ENCODE results near the gene DSCAM. TPM values are rescaled to one million over a fixed set of nuclear protein-coding genes. Genes with fewer than 3 reads are reported as not detected.

Gene DSCAM
- total RNA-seq, 4 donors from 2014 or later = 0.07 TPM; not detected in 3

- Histone ChIP-seq H3K9me3 (no peaks in the 10 kb centered on the region), H3K27me3 (no peaks in the 10 kb centered on the region), H3K27ac (no peak overlapping the region), H3K4me3 (no peak overlapping the region), H3K4me1 (no peaks in the 10 kb centered on the region), H3K36me3 (no peaks in the 10 kb centered on the region)
- TF ChIP-seq POLR2A (IDR thresholded peaks at IDR 0.05) (no peak), CTCF (IDR thresholded peaks at IDR 0.05) (no peak)
- no peak for DNase-seq
- intact Hi-C loops (cut with DNase I; ENCODE audit: low total_unique reads) = no loop called here
Observed at GRCh38 chr21:40191616-40192015, 655.3 kb downstream of the DSCAM start.

- no peak overlapping the region for H3K27ac ChIP-seq
- no peaks in the 10 kb centered on the region for H3K36me3 ChIP-seq
- no peak for TF ChIP-seq POLR2A (IDR thresholded peaks at IDR 0.05)
- no peak for TF ChIP-seq CTCF (IDR thresholded peaks at IDR 0.05)
- intact Hi-C loops (cut with DNase I; ENCODE audit: low total_unique reads) = no loop called here
- no peak for DNase-seq
- no peaks in the 10 kb centered on the region for H3K27me3 ChIP-seq
- H3K4me3 ChIP-seq = no peak overlapping the region
- no peaks in the 10 kb centered on the region for H3K9me3 ChIP-seq
- no peaks in the 10 kb centered on the region for H3K4me1 ChIP-seq
Observed at GRCh38 chr21:40191196-40191595, 655.8 kb downstream of the DSCAM start.

GRCh38 chr21:40187946-40188654, 658.9 kb downstream of the DSCAM start:
- TF ChIP-seq CTCF (IDR thresholded peaks at IDR 0.05) (no peak), POLR2A (IDR thresholded peaks at IDR 0.05) (no peak)
- intact Hi-C loops (cut with DNase I; ENCODE audit: low total_unique reads) = no loop called here
- no peaks in the 10 kb centered on the region for H3K36me3 ChIP-seq
- no peak for DNase-seq
- no peaks in the 10 kb centered on the region for H3K4me1 ChIP-seq
- H3K27me3 ChIP-seq = no peaks in the 10 kb centered on the region
- no peak overlapping the region for H3K4me3 ChIP-seq
- H3K27ac ChIP-seq = no peak overlapping the region
- H3K9me3 ChIP-seq = no peaks in the 10 kb centered on the region

GRCh38 chr21:40187244-40187643, 659.7 kb downstream of the DSCAM start:
- no peak overlapping the region for H3K4me3 ChIP-seq
- H3K4me1 ChIP-seq = no peaks in the 10 kb centered on the region

More at GRCh38 chr21:40187244-40187643, 659.7 kb downstream of the DSCAM start:
- no peaks in the 10 kb centered on the region for H3K27me3 ChIP-seq
- H3K36me3 ChIP-seq = no peaks in the 10 kb centered on the region
- no peak overlapping the region for H3K27ac ChIP-seq
- no peaks in the 10 kb centered on the region for H3K9me3 ChIP-seq
- intact Hi-C loops (cut with DNase I; ENCODE audit: low total_unique reads) = no loop called here
- TF ChIP-seq POLR2A (IDR thresholded peaks at IDR 0.05) (no peak), CTCF (IDR thresholded peaks at IDR 0.05) (no peak)
- DNase-seq = no peak

Data from uterus (tissue), 4 donors.